Stromal cell of bone marrow (primary cell): ENCODE measurements around the gene TTLL1.
A peak's percentile ranks its signal among the peaks of the same experiment; 100 is the strongest.
"Not testable (repeated sequence)": the region's sequence is repeated elsewhere in the genome, so short reads cannot be mapped to it uniquely, and the experiment has no call there.

ENCODE experiments used
- DNase-seq: peaks from one replicate; pipeline ENCODE4 v3.0.0-alpha.2; 2012; ENCODE audit warnings: low read depth

Gene TTLL1

GRCh38 chr22:43066844-43067385 is 22.3 kb downstream of the TTLL1 start:
- no peak for DNase-seq

DNA sequence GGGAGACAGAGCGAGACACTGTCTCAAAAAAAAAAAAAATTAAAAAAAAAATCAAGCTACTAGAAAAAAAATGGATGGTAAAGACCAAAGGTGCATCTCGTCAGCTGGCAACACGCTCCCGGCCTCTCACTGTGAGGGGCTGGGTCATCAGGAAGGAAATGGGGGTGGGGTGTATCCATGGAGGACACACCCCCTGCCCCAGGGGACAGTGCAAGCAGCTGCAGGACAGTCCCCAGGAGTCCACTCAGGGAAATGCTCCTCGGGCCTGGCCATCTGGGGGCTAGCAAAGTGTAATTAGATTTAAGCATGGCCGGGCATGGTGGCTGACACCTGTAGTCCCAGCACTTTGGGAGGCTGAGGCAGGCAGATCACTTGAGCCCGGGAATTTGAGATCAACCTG is 23.1 kb downstream of the TTLL1 start:
- no peak for DNase-seq

DNA sequence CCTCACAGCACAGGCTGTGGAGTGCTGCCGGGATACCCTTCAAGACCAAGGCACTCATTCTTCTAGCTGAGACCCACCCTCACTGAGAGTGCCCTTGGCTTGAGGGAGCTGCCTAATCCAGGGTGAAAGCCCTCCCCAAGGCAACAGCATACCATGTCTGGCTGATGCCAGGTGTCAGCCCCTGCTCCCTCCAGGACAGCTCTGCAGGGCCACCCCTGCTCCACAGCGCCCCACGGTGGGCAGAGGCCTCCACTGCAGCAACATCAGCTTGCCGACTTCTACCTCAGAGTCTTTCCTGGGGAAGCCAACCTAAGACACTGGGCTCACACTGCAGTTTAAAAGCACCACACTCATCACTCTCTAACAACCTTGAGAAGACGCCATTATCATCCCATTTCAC is 29.0 kb downstream of the TTLL1 start:
- DNase-seq, result no peak

DNA sequence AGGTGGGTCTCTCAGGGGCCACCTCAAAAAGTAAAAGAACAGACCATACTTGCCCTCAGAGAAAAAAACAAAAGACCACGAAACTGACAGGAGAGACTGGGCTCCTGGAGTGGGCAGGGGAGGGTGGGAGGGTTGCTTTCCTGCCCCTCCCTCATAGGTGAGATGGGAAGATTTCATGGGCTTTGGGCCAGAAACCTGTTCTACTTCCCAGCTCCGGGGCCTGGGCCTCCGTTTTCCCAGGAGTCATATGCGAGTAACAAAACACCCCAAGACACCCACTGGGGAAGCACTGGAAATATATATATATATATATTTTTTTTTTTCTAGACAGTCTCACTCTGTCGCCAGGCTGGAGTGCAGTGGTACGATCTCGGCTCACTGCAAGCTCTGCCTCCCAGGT is 31.6 kb downstream of the TTLL1 start:
- no peak for DNase-seq

DNA sequence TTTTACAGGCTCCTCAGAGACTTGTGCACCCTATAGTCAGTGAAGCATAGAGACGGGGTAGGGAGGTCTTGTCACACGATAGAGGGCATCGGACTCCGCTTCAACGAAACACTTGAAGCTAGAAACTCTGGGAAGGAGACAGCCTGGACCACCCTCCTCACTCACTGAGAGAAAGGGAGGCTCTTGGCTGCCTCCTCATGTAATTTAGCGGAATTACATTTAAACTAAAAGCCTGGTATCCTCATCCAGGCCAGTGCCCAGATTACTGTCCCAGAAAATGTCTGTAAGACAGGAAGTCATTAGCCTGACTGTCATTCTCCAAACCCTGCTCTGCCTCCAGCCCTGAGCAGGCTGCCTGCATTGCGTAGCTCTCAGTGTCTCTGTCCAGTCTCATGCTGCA is 36.0 kb downstream of the TTLL1 start:
- no peak for DNase-seq

DNA sequence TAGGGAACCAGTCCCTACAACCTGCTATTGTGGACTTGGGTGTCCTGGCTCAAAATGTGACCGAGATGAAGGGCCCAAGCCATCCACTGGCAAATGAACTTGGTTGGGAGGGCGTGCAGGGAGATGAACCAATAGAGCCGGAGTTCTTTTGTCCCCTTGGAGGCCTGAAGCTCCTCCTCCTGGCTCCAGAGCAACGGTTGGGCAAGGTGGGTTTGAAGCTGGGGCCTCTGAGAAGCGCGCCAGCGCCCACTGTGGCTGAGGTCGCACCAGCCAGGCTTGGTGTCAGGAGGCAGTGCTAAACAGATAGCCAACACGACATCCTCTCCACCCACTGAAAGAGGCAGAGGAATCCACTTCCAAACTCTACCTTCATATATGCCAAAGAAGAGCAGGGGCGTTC is 38.2 kb downstream of the TTLL1 start:
- no peak for DNase-seq

- no peak for DNase-seq
These were observed 41.6 kb downstream of the TTLL1 start for GRCh38 chr22:43047605-43048004.

GRCh38 chr22:43044290-43044712 is 44.9 kb downstream of the TTLL1 start:
- DNase-seq, result no peak

- DNase-seq, result no peak
These were observed 47.0 kb downstream of the TTLL1 start for GRCh38 chr22:43042101-43042780.

DNA sequence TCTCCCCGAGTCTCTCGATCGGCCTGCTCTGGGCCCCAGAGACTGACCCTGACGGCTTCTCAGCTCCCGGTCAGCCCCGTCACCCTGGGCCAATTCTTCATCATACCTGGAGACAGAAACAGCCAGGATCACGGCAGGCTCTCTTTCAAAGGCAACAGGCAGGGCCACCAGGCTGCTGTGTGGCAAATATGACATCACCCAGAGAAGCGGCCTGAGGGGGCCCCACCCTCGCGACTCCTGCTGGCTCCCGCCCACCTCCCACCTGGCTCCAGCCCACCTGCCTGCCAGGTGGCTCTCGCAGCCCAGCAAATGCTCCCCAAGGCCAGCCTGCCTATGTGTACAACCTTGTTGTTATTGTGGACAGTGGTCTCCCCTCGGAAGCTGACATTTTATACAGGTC is 49.4 kb downstream of the TTLL1 start:
- no peak for DNase-seq

- DNase-seq, result no peak
These were observed 50.9 kb downstream of the TTLL1 start for GRCh38 chr22:43038325-43038724.

- DNase-seq, result peak; percentile 83
These were observed 52.8 kb downstream of the TTLL1 start for GRCh38 chr22:43036282-43036829.

DNA sequence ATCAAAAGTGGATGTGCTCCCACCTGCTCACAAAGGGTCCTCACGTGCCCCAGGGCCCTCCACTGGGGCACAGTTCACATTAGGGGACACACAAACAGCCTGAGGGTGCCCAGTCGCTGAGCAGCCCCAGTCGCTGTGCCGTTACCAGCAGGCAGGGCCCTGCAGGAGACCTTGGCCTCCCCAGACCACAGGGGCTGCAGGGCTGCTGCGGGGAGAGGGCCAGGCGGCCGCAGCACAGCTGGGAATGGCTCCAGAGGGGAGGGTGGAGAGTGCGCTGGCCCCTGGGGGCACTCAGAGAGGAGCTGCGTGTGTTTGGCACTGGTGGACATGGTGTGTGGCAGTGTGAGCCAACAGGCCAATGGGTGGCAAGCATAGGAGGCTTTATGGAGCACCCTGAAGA is 53.9 kb downstream of the TTLL1 start:
- DNase-seq, result no peak

- no peak for DNase-seq
These were observed 57.6 kb downstream of the TTLL1 start for GRCh38 chr22:43031617-43032016.

DNA sequence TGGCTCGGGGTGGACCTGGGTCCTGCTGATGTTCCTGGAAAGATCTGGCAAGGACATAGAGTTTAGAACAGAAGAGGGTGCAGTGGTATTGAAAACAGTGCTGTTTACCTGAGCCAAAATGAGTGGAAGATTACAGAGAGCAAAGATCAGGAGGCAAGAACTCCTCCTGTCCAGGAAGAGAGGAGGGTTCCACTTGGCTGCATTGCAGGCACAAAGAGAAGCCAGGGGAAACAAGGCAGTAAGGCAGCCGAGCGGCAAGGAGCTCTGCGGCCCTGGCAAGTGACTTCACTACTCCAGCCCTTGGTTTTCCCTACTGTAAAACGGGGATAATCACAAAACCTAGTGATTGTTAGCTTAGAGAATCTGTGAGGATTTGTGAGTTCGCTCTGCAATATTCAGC is 70.6 kb downstream of the TTLL1 start:
- no peak for DNase-seq

DNA sequence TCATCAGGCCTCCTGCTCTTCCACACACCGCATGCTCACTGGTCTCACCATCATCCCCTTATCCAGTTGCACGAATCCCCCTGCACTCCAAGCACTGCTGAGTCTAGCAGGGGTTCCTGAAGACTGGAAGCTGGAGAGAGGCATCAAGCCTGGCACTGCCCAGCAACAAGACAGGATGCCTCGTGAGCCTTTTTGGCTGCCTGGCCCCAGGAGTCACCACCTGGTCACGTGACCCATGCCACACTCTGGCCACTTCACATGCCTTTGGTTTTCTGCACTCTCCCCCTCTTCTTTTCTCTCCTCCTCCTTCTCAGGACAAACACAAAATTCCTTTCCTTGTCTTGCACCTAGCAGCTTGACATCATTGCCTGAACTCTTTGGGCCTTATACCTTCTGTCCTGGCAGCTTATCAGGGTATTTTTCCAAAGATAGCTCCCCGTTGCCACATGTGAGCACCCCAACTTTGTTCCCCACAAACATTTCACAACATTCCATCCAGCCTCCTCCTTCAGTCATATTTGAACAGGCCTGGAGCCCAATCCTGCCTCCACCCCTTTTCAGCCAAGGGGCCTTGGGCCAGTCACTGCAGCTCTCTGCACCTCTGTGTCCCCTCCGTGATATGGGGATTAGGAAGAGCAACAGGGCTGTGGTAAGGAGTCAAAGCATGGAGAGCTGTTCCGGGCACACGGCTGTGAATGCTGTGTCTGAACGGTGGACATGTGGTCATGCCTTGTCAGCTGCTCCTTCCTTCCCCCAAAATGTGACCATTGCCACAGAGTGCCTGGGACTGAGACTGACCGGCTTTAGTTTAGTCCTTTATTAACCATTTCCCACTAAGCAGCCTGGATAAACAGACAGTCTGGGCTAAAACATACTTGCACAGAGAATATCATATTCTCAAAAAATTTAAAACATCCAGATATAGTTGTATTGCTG is 71.4 kb downstream of the TTLL1 start:
- no peak for DNase-seq

DNA sequence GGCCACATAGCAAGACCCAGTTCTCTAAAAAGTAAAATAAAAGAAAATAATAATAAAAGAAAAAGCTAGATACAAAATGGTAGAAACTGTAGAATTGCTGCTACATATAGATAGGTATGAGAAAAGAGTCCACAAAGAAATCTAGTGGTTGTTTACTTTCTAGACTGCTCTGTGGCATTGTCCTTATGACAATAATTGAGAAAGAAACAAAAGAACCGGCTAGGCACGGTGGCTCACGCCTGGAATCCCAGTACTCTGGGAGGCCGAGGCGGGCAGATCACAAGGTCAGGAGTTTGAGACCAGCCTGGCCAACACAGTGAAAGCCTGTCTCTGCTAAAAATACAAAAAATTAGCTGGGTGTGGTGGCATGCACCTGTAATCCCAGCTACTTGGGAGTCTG is 73.0 kb downstream of the TTLL1 start:
- DNase-seq, result not testable (repeated sequence)

DNA sequence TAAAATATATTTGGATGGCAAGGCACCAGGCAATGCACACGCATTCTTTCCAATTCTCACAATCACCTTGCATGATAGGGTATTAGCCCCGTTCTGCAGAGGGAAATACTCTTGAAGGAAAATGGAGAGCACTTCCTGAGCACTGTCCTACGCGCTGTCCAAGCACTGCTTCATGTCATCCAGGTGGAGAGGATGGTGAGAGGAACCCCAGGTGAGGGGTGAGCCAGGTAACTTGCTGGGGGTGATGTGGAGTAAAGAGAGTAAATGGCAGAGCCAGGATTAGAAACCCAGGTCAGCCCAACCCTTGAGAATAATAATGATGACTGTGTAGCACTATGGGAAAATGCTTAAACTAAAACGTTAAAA is 73.5 kb downstream of the TTLL1 start:
- no peak for DNase-seq

DNA sequence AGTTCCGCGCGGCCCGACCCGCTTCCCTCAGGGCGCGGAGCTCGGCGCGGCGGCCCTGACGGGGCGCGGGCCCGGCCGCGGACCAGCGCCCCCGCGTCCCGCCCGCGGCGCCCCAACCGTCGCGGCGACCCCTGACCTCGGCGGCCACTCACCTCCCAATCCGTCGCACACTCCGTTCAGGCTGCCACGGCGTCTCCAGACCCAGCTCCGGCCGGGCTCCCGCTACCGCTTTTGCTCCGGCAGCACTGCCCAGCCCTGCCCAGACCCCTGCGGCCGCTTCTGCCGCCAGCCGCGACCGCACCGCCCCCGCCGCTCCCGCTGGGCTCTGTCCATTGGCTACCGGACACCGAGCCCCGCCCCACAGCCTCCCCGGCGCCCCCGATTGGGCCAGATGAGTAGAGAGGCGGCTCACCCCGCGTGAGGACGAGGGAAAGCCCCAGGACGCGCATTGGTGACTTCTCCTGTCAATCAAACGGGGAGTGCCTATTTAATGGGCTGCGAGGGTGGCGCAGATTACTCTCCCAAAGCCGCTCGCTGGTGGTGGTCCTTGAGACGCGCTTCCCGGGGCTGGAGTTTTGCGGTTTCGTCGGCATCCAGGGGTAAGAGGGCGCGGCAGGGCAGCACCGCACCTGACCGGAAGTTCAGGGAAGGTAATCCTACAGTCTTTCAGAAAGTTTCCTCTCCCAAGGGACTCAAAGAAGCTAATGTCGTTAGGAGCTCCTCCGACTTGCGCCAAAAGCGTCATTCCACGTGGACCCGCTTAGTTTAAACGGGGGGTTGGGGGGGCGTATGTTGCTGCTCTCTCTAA is 74.1 kb downstream of the TTLL1 start, which contains the start of gene PACSIN2:
Gene PACSIN2, minus strand, starts transcription at position 281 of the 808 bp plus-strand sequence. CDS start 103,069 bp downstream, outside the sequence.
- peak; percentile 98 for DNase-seq

DNA sequence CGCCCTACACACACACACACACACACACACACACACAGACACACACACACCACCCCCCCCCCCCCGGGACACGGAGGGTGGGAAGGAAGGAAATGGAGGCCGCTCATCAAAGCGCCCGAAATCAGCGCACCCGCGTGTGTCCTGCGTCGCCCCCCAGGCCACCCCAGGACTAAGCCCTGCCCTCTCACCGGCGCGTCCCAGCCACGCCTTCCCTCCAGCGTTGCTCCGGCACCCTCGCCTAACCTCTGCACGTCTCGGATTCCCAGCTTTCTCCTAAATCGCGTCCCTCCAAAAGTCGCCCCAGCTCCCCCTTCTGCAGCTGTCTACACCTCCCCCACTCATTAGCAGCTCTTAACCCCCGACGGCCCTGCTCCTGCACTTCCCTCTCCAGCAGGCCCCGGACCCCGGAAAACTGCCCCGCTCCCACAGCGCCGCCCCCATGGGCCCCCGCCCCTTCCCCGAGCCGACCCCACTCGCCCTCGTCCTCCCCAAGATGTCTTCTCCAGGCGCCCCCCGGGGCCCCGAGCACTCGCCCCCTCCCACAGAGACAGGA is 74.8 kb downstream of the TTLL1 start:
- DNase-seq, result no peak
